Dedifferentiated amniotic fluid mesenchymal stem cell (primary cell): ENCODE data around the gene MPV17L2.

Source experiments
- DNase-seq: peaks from one replicate; pipeline ENCODE4 v3.0.0-alpha.2; 2016; ENCODE audit errors: extremely low spot score

Gene MPV17L2

DNA sequence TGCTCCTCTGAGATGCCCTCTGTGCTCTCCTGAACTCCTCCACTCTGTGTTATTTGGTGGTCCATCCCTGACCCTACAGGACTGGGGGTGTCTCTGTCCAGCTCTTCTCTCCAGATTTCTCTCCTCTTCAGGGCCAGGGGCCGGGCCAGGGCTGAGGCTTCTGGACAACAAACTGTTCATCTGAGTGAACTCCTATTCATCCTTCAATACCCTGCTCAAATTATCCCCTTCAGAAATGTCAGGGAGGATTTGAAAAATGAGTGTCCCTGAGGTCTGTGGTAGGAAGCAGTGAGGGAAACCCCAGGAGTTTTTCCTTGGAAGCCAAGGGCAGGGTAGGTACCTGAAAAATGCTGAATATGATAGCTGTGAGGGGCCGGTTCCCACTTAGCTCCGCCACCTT, 25.6 kb downstream of the MPV17L2 start:
- no peak for DNase-seq

DNA sequence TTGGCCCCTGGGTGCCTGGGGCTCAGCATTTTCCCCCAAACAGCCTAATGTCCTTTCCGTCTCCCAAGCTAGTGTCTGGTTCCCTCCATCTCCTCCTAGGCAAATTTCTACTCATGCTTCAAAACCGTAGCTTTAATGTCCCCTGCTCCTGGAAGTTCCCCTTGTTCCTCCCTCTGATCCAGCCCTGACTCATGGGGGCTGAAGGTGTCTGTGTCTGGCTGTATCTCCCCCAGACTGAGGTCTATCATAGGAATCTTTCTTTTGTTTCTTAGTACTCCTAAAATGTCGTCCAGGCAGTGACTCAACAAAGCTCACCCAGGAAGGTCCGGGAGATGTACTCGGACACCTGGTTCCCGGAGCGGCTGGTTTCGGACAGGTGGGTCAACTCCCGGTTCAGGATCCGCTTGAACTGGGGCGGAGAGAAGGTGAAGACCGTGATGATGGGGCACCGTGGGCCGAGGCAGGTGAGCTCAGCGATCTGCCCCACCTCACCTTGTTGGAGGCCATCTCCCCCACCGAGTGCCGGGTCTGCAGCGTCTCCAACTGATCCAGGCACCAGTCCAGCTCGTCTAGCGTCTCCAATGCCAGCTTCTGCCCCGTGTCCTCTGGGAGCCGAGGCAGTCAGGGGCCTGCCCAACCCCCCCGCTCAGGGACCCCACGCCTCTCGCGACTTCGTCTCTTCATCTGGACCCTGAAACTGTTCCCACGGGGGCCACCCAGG, 27.1 kb downstream of the MPV17L2 start:
- no peak for DNase-seq

DNA sequence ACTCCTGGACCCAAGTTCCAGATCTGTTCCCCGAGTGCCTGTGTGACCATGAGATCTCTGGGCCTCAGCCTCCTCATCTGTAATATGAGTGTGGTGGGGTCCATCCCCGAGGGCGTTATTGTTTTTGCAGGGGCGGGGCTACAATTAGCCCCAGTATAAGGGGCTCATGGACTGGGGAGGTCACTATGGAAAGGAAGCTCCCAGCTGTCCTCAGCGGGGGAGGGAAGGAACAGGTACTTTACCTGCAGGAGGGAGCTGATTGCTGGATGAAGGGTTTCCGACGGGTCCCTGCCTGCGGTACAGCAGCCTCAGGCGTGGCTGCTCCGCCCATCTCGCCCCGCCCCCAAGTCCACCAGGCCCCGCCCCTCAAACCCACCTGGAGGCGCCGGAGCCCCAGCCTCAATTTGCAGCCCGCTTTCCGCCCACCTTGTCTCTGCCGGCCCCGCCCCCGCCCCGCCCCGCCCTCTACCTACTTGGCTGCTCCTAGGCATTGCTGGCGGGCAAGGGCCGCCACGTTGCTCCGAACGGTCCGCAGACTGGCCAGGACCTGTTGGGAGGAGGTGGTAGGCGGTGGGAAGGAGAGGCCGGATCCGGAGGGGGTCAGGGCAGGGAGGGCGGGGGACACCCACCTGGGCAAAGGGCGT, 27.7 kb downstream of the MPV17L2 start:
- no peak for DNase-seq

DNA sequence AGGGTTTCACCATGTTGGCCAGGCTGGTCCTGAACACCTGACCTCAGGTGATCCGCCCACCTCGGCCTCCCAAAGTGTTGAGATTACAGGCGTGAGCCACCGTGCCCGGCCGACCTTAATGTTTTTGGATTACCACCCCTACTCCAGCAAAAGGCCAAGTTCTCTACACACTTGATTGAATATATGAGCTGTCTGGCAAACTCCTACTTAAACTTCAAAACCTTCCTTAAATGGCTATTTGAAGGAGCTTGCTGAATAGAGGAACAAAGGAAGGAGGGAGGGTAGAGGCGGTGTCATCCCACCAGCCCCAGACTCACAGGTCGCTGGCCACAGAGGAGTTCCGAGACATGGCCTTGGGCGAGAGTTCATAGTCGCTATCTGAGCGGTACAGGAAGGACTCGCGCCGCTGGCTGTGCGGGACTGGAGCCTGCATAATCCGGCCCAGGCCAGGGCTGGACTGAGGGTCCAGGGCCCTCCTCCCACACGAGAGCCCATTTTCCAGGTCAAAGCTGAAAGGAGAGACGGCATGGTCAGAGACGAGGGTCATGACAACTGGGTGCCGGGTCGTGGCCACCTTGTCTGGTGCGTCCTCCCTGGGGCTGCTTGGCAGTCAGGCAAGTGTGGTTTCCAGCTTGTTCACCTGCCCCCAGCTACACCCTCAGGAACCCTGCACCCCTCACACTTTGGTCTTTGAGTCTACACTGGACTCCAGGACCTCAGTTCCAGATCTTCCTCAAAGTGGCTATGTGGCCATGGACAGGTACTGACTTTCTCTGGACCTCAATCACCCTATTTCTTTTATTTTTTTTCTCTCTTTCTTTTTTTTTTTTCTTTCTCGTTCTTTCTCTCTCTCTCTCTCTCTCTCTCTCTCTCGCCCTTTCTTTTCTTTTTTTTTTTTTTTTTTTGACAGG, 29.1 kb downstream of the MPV17L2 start:
- no peak for DNase-seq

DNA sequence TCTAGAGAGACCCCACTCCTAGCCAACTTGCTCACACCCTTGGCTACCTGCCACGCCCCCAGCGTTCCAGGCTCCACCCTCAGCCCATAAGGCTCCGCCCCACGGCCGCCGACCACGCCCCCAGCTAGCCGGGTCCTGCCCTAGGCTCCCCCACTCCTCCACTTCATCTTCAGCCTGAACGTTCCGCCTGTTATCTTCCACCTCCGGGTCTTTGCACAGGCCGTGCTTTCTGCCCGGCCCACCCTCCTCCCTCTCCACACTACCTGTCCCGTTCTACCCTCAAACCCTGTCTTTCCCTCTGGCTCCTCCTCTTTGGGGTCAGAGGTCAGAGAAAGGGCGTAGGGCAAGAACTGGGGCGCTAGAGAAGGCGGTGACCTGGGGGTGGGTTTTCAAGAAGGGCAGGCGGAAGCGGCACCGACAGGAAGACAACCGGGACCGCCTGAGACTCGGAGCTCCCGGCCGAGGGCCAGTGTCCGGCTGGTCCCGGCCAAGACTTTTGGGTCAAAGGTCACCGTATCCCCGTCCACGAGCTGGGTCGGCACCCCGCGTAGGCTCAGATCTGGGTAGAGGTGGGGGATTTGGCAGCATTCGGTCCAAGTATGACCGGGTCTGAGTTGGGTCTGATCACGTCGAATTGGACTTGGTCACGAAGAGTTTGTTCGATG, 31.0 kb downstream of the MPV17L2 start:
- no peak for DNase-seq

DNA sequence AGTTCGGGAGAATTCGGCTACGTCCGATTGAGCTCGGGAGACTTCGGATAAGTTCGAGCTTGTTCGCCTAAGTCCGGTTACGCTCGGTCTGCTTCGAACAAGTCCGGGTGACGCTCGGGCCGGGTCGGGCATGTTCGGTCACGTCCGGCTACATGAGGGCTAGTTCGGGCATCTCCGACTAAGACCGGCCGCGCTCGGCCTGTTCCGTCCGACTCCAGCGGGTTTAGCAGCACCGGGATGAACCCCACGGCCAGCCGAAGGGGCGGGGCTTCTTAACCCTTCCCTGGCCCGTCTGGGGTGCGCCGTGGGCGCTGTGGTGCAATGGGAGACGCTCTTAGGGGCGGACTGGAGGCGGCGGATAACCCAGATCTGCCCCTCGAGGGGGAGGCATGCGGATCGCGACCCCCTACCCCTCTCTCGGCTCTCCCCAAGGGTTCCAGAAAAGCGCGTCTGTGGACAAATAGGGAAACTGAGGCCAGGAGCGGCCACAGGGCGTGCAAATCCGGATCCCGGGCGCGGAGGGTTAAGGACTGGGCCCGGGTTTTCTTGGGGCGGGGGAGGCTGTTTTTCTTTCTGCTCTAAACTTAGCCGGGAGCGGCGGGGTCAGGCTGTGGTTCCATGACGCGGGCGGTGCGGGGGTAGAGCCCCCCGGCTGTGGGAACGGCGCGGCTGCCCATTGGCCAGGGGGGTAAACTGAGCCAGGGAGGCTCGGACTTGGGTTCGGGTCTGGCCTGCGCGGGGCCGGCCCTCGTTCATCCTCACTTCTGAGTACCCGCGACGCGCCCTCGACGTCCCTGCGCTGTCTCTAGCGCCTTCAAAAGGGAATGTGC, 31.7 kb downstream of the MPV17L2 start:
- DNase-seq: peak; percentile 100

DNA sequence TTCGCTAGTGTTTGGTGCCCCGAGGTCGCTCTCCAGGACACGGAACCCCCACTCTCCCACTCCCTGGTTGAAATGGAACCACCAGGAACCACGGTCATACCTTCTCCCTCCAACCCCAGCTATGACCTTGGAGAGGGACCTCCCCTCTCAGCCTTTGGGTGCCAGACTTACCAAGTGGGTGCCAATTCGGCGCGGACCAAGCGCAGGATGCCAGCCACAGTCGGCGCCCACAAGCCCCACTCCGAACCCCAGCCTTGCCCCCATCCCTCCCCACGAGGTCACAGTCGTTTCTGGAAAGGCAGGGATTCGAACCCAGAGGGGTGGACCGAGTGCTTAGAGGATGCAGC, 32.3 kb downstream of the MPV17L2 start:
- DNase-seq: no peak

DNA sequence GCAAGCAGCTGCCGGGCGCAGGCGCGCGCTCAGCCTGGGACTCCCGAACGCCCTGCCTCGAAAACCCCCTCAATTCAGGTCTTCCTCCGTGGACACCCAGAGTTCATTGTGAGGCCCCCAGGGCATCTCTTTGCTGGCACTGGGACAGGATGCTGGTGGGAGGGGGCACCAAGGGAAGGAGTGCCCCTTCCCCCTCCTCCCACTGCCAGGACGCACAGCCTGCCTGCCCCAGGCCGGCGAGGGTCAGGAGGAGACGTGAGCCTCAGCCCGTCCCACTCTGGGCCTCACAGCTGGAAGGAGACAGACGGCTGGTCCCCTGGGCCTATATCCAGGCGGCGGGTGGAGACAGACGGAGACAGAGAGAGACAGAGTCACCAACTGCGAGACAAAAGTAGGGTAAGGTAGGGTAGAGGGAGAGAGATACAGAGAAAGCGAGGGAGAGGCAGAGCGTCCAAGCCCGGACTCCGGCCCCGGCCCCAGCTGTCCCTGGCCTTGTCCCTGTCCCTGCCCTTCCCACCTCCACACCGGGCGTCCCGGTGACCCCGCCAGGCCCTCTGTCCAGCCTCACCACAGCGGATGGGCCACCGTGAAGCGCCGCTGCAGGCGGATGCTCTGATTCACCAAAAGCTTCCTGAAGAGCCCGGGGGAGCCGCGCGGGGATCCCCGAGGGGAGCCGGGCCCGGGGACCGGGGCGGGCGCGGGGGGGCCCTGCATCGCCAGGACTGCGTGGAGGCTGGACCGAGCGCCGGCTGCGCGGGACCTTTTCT, 32.9 kb downstream of the MPV17L2 start, which contains the start of gene PDE4C:
Gene PDE4C, minus strand, starts transcription at position 737 of the 767 bp plus-strand sequence. Its CDS starts 23 bp downstream, at position 714.
- DNase-seq: no peak

DNA sequence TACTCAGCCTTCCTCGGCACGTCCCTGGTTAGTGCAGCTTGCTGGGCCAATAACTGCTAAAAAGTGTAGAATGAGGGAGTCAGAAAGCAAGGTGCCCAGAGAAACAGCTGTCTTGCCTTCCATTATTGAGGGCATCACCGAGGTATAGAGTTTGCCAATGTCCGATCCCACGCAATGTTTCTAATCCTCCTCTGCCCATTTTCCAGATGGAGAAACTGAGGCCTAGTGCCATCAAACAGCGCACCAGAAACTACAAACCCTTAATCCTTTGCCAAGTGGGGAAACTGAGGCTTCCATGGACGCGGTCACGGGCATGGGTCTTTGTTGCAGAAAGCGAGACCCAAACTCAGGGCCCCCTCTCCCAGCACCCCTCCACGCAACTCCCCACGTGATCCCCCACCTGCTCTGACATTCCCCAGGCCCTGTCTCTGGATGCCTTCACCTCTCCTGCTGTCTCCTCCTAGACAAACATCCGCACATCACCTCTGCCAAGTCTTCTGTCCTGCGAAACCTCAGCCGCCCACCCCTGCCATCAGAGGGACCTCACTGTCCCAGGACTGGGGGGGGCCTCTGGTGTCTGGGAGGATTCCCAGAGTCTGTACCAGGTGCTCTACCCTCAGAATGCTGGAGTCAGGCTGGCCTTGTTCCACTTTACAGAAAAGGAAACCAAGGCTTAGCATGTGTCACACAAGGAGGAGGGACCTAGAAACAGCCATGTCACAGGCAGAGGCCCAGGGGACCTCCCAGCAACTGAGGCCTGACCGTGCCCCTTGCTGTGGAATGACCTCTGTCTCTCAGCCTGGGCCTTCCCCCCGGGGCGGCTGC, 34.1 kb downstream of the MPV17L2 start:
- no peak for DNase-seq

DNA sequence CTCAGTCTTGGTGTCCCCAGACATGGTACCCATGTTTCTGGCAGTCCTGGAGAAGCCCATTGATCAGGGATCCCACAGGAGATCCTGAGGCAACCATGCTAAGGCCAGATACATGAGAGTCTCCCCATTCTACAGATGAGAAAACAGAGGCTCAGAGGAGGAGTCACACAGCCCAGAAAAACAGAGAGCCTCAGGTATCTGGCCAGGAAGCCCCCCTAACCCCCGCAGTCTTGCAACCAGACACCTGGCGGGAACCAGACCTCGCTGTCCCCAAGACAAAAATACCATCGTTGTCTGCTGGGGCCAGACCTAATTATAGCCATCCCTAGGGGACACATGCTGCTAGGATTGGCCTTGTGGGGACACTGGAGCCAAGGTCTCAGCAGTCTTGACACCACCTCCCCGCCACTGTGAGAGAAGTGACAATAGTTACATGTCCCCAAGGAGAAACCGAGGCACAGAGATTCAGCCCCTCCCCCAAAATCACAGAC, 34.8 kb downstream of the MPV17L2 start:
- DNase-seq: no peak

DNA sequence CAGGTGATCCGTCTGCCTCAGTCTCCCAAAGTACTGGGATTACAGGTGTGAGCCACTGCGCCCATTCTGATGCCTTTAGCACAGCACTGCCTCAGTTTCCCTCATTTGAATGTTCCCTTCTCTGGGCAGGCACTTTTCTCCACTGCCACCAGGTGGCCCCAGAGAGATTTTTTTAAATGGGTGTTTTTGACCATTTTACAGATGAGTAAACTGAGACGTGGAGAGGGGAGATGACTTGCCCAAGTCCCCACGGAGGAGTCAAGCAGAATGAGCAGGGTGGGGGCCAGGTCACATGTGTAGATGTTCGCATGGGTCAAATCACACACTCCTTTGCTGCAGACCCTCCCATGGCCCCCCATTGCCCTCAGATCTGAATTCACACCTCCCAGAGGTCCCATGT, 36.5 kb downstream of the MPV17L2 start:
- DNase-seq: no peak

DNA sequence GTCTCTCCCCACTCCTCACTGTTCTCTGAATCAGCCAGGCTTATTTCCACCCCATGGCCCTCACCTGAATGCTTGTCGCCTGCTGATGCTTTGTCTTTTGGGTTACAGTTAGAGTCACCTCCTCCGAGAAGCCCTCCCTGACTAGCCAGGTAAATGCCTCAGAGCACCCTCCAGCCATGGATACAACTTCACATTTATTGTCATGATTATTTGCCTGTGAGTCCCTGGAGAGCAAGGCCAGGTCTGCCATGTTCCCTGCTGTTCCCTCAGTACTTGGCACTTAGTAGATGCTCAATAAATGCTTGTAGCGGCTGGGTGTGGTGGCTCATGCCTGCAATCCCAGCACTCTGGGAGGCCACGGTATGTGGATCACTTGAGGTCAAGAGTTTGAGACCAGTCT, 36.9 kb downstream of the MPV17L2 start:
- no peak for DNase-seq

DNA sequence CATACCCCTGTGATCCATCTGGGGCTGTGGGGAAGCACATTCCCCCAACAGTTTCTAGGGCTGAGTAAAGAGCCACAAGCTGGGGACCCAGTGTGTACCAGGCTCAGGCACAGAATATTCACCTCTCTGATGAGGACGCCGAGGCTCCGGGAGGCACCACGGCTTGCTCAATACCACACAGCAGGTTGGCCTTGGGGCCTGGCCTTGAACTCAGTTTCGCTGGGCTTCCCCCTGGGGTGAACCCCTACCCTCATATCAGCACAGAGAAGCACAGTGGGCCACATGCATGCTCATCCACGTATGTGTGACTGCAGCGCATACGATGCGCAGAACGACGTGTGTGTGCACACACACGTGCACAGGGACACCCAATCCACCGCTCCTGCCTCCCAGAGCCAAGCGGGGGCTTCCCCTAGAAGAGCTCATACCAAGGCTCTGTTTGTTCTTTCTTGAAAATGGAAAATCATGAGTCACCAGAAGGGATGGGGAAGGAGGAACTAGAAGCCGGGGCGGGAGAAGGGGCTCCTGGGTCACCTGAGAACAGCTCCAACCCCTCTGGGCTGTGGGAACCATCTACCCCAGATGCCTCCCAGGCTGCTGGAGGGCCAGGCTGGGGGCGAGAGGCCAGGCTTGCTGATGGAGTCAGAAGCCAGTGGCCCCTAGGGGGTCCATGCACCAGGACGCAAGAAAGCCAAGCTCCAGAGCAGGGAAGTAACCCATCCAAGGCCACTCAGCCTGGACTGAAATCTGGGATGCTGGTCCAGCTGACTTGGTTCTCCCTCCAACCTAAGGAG, 38.1 kb downstream of the MPV17L2 start:
- DNase-seq: no peak

DNA sequence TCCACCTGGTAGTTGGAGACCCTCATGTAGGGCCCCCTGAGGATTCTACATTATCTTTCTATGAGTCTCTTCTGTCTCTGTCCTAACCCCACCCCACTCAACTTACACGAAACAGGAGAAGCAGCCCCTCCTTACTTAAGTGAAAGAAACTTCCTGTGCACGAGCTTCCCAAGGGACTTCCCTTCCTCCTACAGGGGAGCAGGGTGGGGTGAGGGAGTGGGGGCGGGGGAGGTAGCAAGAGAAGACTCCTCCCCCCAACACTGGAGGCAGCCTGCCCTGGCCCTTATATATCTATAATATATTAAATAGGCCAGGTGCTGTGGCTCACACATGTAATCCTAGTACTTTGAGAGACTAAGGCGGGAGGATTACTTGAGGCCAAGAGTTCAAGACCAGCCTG, 38.8 kb downstream of the MPV17L2 start:
- no peak for DNase-seq

DNA sequence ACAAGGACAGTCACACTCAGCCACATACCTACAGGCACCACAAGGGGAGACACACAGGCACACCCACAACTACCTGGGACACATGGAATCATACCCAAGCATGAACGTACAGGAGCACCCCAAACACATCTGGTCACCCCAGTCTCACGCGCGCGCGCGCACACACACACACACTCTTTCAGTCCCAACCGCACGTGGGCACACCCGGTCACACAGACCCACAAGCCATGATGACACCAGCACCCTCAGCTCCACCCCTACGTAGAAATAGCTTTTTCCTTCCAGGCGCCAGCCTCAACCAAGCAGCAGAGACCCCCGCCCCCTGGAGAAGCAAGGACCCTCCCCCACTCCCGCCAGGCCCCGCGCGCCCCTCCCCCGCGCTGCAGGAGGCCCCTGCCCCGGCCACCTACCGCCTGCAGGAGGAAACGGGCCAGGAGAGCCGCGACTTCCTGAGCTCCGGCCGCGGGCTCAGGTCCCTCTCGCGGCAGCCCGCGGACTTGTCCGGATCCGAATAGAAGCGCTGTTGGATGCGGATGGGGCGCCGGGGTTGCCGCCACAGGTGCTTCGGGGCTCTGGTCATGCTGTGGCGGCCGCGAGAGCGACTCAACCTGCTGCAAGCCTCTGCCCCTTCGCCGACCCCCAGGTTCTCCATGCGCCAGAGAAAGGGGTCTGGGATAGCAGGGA, 39.7 kb downstream of the MPV17L2 start:
- DNase-seq: no peak

DNA sequence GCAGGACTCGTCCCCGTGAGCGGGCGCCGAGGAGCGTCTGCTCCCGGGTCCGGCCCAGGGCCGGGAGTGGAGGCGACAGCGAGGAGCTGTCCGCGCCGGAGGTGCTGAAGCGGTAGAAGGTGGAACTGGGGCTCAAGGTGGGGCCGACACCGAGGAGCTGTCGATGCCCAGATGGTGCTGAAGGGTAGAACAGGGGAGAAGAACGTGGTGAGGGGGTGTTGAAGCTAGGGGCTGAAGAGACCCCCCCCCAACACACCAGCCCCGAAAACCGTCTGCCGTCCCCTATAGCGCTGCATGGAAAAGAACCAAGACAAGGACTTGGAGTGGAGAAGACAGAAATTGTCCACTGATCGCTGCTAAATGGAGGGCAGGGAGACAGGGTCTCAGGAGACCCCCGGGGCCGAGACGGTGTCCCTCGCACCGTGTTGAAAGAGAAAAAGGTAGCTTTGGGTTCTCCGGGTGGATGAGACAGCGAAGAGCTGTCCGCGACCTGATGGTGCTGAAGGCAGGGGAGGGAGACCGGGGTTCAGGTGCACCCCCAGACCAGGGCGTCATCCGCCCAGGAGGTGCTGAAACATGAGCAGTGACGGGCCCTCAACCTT, 40.3 kb downstream of the MPV17L2 start:
- no peak for DNase-seq

DNA sequence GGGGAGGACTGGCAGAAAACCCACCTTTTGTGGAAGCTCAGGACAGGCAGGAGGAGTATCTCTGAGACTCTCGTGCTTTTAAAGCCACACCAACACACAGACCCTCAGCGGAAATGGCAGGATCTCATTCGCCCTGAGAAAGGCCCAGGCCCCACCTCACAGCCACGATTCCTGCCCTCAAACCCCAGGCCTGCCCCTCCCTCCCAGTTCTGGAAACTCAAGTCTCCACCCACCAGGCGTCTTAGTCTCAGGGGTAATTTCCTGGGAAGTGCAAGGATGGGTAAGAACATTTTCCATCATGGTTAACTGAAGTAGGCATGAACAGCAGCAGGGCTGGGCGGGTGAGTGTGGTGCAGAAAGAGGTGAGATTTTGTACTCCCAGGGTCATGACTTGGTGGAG, 41.2 kb downstream of the MPV17L2 start:
- no peak for DNase-seq

DNA sequence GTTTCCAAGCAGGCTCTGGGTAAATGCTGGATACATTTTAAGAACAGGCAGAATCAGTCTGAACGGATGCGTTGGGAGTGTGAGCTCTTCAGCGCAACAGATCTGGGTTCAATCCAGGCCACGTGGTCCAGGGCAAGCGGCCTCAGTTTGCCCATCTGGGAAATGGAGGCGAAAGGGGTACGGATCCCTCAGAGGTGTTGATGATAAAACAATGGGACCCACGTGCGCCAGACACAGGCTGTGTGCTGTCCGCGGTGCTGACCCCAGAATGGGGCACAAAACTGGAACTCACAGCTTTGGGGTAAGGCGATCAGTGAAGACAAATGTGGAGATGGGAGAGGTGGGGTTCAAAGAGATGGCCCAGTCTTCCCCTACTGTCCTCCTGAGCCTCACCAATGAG, 46.3 kb downstream of the MPV17L2 start:
- no peak for DNase-seq
